ENCODE measurements around the gene CEP72.

DNA sequence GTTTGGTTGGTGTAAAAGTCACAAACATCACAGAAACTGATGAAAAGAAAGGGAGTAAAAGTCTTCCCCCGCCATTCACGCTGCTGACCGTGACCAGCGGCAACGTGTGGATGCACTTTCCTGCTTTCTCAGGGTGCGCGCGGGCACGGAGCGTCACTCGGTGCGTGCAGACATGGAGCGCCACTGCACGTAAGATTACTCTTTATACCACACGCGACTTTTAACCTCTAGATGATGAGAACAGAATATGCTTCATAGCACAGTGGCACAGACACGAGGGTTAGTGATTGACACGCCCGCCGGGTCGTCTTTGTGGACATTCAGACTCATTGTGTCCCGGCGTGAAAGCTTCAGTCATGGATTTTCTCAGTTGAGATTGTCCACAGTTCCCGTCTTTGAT lies 15.7 kb downstream of the CEP72 start:
- TF ChIP-seq CTCF (IDR thresholded peaks at IDR 0.05) (no peak), POLR2A (IDR thresholded peaks at IDR 0.05) (no peak)

Measured in heart left ventricle (tissue), 13 donors.